ENCODE data around the gene GLYR1.

Gene GLYR1

DNA sequence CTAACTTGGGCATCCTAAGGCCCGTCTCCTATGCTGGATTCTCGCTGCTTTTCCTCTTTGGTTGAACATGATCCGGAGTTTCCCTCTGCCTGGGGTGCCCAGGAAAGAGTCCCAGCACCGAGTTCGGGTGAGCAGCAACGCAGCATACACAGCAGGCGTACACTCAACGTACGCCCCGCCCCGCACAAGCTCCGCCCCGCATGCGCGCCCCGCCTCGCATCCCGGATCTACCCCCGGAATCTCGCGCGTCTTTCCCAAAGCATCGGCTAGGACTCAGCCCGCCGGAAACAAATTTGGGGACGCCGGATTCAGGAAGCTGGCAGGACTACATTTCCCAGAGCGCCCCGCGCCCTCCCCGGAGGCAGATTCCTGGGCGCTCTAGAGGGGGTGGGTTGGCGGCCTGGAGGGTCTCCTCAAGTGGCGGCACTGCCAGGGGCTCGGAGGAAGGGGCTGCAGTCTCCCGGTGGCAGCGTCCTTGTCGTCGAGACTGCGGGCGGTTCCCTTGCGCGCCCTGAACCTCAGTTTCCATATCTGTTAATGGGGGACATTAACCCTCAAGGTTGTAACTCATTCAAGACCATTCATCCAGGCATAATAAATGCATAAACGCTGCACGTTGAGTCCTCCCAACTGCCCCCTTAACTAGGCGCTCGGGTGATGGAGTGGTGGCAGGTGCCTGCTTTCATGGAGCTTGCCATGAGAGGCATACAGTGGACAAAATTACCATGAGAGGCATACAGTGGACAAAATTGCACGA, 78.4 kb downstream of the GLYR1 start (continued):
- TF ChIP-seq KLF1 (tag by site-specific recombination; IDR thresholded peaks at IDR 0.05) (0 out of 2 replicates have a peak, but pooled peaks have one; percentile 13), ZNF600 (tag by site-specific recombination; IDR thresholded peaks at IDR 0.05) (peak; percentile 87; the same call in 1 of the 2 replicates), TCF7L2 (IDR thresholded peaks at IDR 0.05; ENCODE audit: borderline replicate concordance, low read depth, low read length) (no peak), GLIS2 (tag by site-specific recombination; IDR thresholded peaks at IDR 0.05) (peak; percentile 76), ZNF529 (tag by site-specific recombination; IDR thresholded peaks at IDR 0.05; ENCODE audit: insufficient replicate concordance) (no peak), ZNF76 (tag by site-specific recombination; IDR thresholded peaks at IDR 0.05; ENCODE audit: borderline replicate concordance, low read depth) (peak; percentile 93)
- TF ChIP-seq, protein P1, sequence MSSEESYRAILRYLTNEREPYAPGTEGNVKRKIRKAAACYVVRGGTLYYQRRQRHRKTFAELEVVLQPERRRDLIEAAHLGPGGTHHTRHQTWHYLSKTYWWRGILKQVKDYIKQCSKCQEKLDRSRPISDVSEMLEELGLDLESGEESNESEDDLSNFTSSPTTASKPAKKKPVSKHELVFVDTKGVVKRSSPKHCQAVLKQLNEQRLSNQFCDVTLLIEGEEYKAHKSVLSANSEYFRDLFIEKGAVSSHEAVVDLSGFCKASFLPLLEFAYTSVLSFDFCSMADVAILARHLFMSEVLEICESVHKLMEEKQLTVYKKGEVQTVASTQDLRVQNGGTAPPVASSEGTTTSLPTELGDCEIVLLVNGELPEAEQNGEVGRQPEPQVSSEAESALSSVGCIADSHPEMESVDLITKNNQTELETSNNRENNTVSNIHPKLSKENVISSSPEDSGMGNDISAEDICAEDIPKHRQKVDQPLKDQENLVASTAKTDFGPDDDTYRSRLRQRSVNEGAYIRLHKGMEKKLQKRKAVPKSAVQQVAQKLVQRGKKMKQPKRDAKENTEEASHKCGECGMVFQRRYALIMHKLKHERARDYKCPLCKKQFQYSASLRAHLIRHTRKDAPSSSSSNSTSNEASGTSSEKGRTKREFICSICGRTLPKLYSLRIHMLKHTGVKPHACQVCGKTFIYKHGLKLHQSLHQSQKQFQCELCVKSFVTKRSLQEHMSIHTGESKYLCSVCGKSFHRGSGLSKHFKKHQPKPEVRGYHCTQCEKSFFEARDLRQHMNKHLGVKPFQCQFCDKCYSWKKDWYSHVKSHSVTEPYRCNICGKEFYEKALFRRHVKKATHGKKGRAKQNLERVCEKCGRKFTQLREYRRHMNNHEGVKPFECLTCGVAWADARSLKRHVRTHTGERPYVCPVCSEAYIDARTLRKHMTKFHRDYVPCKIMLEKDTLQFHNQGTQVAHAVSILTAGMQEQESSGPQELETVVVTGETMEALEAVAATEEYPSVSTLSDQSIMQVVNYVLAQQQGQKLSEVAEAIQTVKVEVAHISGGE (tag by site-specific recombination; conservative IDR thresholded peaks at IDR 0.05; ENCODE audit: low read depth): peak; percentile 97

DNA sequence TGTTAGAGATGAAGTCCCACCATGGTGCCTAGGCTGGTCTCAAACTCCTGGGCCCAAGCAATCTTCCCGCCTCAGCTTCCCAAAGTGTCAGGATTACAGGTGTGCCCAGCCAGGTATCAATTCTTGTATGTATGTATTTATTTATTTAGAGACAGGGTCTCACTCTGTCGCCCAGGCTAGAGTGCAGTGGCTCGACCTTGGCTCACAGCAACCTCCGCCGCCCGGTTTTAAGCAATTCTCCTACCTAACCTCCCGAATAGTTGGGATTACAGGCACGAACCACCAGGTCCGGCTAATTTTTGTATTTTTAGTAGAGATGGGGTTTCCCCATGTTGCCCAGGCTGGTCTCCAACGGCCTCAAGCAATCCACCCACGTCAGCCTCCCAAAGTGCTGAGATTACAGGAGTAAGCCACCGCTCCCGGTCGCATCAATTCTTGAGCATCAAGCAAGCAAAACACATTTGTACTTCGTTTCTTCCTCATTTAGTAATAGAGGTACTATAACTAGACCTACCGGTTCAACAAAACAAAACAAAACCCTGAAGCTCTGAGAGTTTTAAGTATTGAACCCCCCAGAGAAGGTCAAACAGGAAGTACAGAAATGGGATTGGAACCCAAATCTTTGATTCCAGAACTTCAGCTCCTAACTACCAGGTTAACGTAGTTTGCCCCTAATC, 79.1 kb downstream of the GLYR1 start:
- H3K27ac ChIP-seq (ENCODE audit: extremely low read depth, low read depth, low read length): peak overlapping the region; percentile 27
- H3K4me1 ChIP-seq (ENCODE audit: control insufficient read depth, insufficient read depth, low read length): no peaks in the 10 kb centered on the region; the same call in 1 of the 2 replicates
- ChIA-PET POLR2A (interaction anchor here (0.5 to 3.9 kb wide), 11 partner anchors 7 to 833 kb away, joined by 3 to 43 read pairs (median 5); partner anchors contain the start of genes ANKS3, DNAAF8, GLYR1 and NUDT16L1), CTCF (no interaction called here)
- peaks cover 3 to 23% of the 10 kb centered on the region in 2 experiments; a peak in 2 of 3 replicates for H3K36me3 ChIP-seq (ENCODE audit: control insufficient read depth in 2 of 2, insufficient read depth in 1 of 2, low read length in 2 of 2)
- TF ChIP-seq ZNF658 (tag by site-specific recombination; IDR thresholded peaks at IDR 0.05) (no peak), ZNF391 (tag by site-specific recombination; IDR thresholded peaks at IDR 0.05; ENCODE audit: borderline replicate concordance, low read depth) (0 out of 2 replicates have a peak, but pooled peaks have one; percentile 8), ZSCAN30 (tag by site-specific recombination; IDR thresholded peaks at IDR 0.05) (0 out of 2 replicates have a peak, but pooled peaks have one; percentile 7)
- H3K4me3 ChIP-seq (ENCODE audit: low read depth, low read length): peak overlapping the region; percentile 45
- H3K9me3 ChIP-seq (ENCODE audit: control insufficient read depth, insufficient read depth, low read depth, low read length): no peaks in the 10 kb centered on the region

DNA sequence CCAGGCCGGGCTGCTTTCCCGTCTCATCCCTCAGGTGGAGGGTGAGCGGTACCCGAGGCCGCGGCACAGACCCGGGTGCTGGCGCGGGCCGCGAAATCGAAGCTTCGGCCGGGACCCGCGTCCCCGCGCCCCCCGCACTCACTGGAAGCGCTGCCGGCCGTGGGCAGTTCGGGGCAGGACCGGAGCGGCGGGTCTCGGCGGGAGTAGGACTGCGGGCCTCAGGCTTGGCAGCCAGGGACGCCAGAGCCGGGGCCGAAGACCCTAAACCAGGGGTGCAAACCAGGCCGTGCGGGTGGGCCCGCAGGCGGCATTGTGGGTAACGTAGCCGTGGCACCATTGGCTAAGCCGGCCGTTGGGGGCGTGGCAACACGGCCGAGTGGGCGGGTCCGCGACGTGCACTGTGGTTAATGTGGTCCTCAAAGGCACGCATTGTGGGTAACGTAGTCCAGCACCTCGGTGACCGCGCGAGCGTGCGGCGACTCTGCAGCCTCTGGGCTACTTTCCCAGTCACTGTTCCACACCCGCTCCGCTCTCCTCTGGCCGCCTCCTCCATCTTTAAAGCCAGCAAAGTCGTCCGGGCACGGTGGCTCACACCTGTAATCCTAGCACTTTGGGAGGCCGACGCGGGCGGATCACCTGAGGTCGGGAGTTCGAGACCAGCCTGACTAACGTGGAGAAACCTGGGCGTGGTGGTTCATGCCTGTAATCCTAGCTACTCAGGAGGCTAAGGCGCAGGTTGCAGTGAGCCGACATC, 80.0 kb downstream of the GLYR1 start, which contains the start of gene ZNF500:
Gene ZNF500, minus strand, starts transcription at position 288 of the 754 bp plus-strand sequence. CDS start 1,184 bp downstream, outside the sequence.
- Histone ChIP-seq H3K27ac (ENCODE audit: extremely low read depth, low read depth, low read length) (peak within 1 kb of the TSS; percentile 88), H3K4me3 (ENCODE audit: low read depth, low read length) (peak within 1 kb of the TSS; percentile 76), H3K4me1 (ENCODE audit: control insufficient read depth, insufficient read depth, low read length) (no peaks in the 10 kb centered on the region; the same call in 1 of the 2 replicates), H3K9me3 (ENCODE audit: control insufficient read depth, insufficient read depth, low read depth, low read length) (no peaks in the 10 kb centered on the region), H3K36me3 (ENCODE audit: control insufficient read depth in 2 of 2, insufficient read depth in 1 of 2, low read length in 2 of 2) (peaks cover 7 to 33% of the 10 kb centered on the region in 2 experiments; a peak in 2 of 3 replicates)
- ChIA-PET CTCF (interaction anchor here (0.7 kb wide), 1 partner anchor 36 kb away, joined by 3 read pairs; no protein-coding TSS in a partner anchor), POLR2A (interaction anchor here (3.2 to 3.9 kb wide), 2 partner anchors 33 to 80 kb away, joined by 8 to 43 read pairs; partner anchors contain the start of genes ANKS3, DNAAF8, GLYR1 and UBN1)
- TF ChIP-seq ZBTB7A (tag by site-specific recombination; IDR thresholded peaks at IDR 0.05; ENCODE audit: low read depth) (peak; percentile 72), ZNF24 (tag by site-specific recombination; IDR thresholded peaks at IDR 0.05) (peak; percentile 61; the same call in 1 of the 2 replicates), ZNF501 (tag by site-specific recombination; IDR thresholded peaks at IDR 0.05) (0 out of 2 replicates have a peak, but pooled peaks have one; percentile 16), REPIN1 (tag by site-specific recombination; IDR thresholded peaks at IDR 0.05; ENCODE audit: low read depth) (peak; percentile 34; the same call in 1 of the 2 replicates), ZNF843 (tag by site-specific recombination; IDR thresholded peaks at IDR 0.05) (no peak), ZFHX2 (tag by site-specific recombination; conservative IDR thresholded peaks at IDR 0.05) (peak; percentile 88)
- TF ChIP-seq, protein P2, sequence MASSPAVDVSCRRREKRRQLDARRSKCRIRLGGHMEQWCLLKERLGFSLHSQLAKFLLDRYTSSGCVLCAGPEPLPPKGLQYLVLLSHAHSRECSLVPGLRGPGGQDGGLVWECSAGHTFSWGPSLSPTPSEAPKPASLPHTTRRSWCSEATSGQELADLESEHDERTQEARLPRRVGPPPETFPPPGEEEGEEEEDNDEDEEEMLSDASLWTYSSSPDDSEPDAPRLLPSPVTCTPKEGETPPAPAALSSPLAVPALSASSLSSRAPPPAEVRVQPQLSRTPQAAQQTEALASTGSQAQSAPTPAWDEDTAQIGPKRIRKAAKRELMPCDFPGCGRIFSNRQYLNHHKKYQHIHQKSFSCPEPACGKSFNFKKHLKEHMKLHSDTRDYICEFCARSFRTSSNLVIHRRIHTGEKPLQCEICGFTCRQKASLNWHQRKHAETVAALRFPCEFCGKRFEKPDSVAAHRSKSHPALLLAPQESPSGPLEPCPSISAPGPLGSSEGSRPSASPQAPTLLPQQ (tag by site-specific recombination; IDR thresholded peaks at IDR 0.05): peak; percentile 97
- TF ChIP-seq, protein P3, sequence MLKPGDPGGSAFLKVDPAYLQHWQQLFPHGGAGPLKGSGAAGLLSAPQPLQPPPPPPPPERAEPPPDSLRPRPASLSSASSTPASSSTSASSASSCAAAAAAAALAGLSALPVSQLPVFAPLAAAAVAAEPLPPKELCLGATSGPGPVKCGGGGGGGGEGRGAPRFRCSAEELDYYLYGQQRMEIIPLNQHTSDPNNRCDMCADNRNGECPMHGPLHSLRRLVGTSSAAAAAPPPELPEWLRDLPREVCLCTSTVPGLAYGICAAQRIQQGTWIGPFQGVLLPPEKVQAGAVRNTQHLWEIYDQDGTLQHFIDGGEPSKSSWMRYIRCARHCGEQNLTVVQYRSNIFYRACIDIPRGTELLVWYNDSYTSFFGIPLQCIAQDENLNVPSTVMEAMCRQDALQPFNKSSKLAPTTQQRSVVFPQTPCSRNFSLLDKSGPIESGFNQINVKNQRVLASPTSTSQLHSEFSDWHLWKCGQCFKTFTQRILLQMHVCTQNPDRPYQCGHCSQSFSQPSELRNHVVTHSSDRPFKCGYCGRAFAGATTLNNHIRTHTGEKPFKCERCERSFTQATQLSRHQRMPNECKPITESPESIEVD (tag by site-specific recombination; IDR thresholded peaks at IDR 0.05): no peak
